Inflammatory macrophage (primary cell): ENCODE measurements around the gene CRIP2.

Source experiments
- DNase-seq, 2 donors: peaks; one replicate each; pipeline ENCODE4 v3.0.0-alpha.2; 2020 to 2022

Gene CRIP2

GRCh38 chr14:105488781-105489541 is 14.3 kb downstream of the CRIP2 start:
- peak; percentile 11 to 56 for DNase-seq

GRCh38 chr14:105489542-105490266 is 15.1 kb downstream of the CRIP2 start:
- peak; percentile 68 to 80 for DNase-seq

- no peak for DNase-seq
Measured at GRCh38 chr14:105490267-105490571, 15.6 kb downstream of the CRIP2 start.

- DNase-seq = peak; percentile 100
Measured at GRCh38 chr14:105490572-105491365, 16.1 kb downstream of the CRIP2 start, which contains the start of gene TEDC1. Gene TEDC1, plus strand, starts transcription at chr14:105491246. Its CDS starts 130 bp downstream, at chr14:105491376.

- peak; percentile 77 to 88 for DNase-seq
Measured at GRCh38 chr14:105491366-105491973, 16.8 kb downstream of the CRIP2 start.

GRCh38 chr14:105492031-105492970 is 17.7 kb downstream of the CRIP2 start:
- no peak for DNase-seq

GRCh38 chr14:105492971-105493871 is 18.6 kb downstream of the CRIP2 start:
- no peak for DNase-seq

GRCh38 chr14:105493921-105494605 is 19.4 kb downstream of the CRIP2 start:
- DNase-seq = no peak

- no peak for DNase-seq
Measured at GRCh38 chr14:105494606-105494929, 19.9 kb downstream of the CRIP2 start.

GRCh38 chr14:105495101-105495989 is 20.7 kb downstream of the CRIP2 start:
- DNase-seq = no peak

- no peak for DNase-seq
Measured at GRCh38 chr14:105495990-105496830, 21.6 kb downstream of the CRIP2 start.

GRCh38 chr14:105496831-105497591 is 22.4 kb downstream of the CRIP2 start:
- DNase-seq = no peak

- DNase-seq = no peak
Measured at GRCh38 chr14:105497671-105498429, 23.2 kb downstream of the CRIP2 start.

- DNase-seq = no peak
Measured at GRCh38 chr14:105498430-105499255, 24.0 kb downstream of the CRIP2 start.

- no peak for DNase-seq
Measured at GRCh38 chr14:105499256-105500035, 24.8 kb downstream of the CRIP2 start.
